Duodenal mucosa (tissue), 2 donors: Measurements from ENCODE around the gene TAF6L.

Experiments
- H3K27ac ChIP-seq: one replicate; pipeline ENCODE4 v1.7.0; 2013; ENCODE audit warnings: low read depth, low read length
- H3K27me3 ChIP-seq, 2 donors: one replicate each; pipeline ENCODE4 v1.7.0; 2013; ENCODE audit warnings: low read length in 2 of 2, control low read depth in 1 of 2; ENCODE audit not compliant: insufficient read depth in 2 of 2, control insufficient read depth in 1 of 2
- H3K36me3 ChIP-seq, 2 donors: one replicate each; pipeline ENCODE4 v1.7.0; 2013; ENCODE audit warnings: low read length in 2 of 2, control low read depth in 1 of 2; ENCODE audit not compliant: insufficient read depth in 2 of 2, control insufficient read depth in 1 of 2
- H3K4me1 ChIP-seq, 2 donors: one replicate each; pipeline ENCODE4 v1.7.0; 2013; ENCODE audit warnings: low read length in 2 of 2, control low read depth in 1 of 2; ENCODE audit not compliant: insufficient read depth in 2 of 2, control insufficient read depth in 1 of 2
- H3K4me3 ChIP-seq, 2 donors: one replicate each; pipeline ENCODE4 v1.7.0; 2013; ENCODE audit warnings: low read length in 2 of 2, low read depth in 1 of 2
- H3K9ac ChIP-seq, 2 donors: one replicate each; pipeline ENCODE4 v1.7.0; 2013; ENCODE audit warnings: low read length in 2 of 2, low read depth in 1 of 2
- H3K9me3 ChIP-seq, 2 donors: one replicate each; pipeline ENCODE4 v1.7.0; 2013; ENCODE audit warnings: low read length in 2 of 2, control low read depth in 1 of 2; ENCODE audit not compliant: control insufficient read depth in 1 of 2

Gene TAF6L

DNA sequence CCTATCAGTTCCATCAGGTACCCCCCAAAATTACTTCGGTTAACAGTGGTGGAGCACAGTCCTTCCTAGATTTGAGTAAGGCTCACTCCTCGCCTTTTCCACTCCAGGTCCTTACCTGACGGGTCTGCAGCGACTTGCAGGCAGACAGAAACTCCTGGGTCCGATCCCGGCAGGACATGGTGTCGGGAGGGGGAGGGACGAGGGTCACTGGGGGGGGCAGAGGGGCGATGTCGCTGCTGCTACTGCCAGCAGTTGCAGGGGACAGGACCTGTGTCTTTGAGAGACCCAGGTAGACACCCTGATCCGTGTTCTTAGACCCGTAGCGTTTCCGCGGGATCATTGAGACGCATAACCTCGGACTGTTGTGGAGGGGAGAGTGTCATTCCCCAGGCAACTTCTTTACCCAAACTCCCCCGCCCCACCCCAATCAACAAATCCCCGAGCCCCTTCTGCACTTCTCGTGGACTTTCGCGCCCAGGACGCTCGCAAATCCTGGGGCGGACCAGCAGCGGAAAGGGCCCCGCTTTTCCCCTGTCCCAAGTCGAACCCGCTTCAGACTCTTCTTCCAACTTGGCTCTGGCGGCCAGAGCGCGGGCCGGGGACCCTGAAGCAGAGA lies 59.8 kb downstream of the TAF6L start:
- peak overlapping the region; percentile 84 to 93 for H3K4me3 ChIP-seq
- H3K27me3 ChIP-seq, result no peaks in the 10 kb centered on the region
- peaks cover 18 to 43% of the 10 kb centered on the region in 2 donors for H3K36me3 ChIP-seq

DNA sequence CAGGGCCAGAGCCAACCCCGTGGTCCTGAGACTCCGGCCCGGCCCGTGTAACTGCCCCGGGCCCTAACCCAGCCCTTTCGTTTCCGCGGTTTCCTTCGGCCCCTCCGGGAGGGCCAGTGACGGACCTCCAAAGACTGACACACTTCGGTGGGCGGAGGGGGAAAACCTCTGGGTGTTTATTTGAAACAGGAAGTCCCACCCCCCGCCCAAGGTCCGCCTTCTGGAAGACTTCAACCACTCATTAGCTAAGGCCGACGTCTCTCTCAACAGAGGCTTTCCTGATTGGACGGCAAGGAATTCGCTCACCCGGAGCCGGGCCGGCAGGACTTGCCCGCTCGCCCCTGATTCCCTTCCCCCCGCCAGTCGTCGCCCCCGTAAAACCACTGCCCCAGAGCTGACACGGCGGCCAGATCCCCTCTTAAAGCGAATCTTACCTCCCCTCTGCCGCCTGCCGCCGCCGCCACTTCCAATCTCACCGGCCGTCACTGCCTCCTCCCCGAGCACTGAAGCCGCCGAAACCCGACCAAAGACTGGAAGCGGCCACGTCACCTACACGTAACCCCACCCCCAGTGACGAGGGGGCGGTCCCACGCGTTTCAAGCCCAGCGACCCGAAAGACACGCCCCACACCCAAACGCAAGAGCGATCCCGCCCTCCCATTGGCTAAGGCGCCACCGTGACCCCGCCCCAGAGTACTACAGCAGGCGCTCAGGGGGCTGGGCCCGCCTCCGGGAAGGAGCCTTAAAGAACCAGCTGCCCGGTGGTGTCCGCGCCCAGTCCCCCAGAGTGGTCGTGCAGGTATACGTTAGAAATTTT lies 60.5 kb downstream of the TAF6L start, which contains the start of gene STX5:
Gene STX5 (minus strand): TSS at position 532 of the 816 bp plus-strand sequence. CDS start 808 bp downstream, outside the sequence.
- H3K4me3 ChIP-seq, result peak within 1 kb of the TSS; percentile 84 to 93
- H3K9ac ChIP-seq, result peak within 1 kb of the TSS; percentile 89 to 94
- H3K27ac ChIP-seq, result peak within 1 kb of the TSS; percentile 97
- H3K9me3 ChIP-seq, result no peaks in the 10 kb centered on the region
- peaks cover 15 to 34% of the 10 kb centered on the region in 2 donors for H3K4me1 ChIP-seq
- H3K36me3 ChIP-seq, result peaks cover 18 to 46% of the 10 kb centered on the region in 2 donors
- H3K27me3 ChIP-seq, result no peaks in the 10 kb centered on the region

More for the DNA sequence above, 59.8 kb downstream of the TAF6L start:
- Histone ChIP-seq H3K27ac (peak overlapping the region; percentile 97), H3K4me1 (peaks cover 15 to 34% of the 10 kb centered on the region in 2 donors), H3K9ac (peak overlapping the region; percentile 59 to 94), H3K9me3 (no peaks in the 10 kb centered on the region)

DNA sequence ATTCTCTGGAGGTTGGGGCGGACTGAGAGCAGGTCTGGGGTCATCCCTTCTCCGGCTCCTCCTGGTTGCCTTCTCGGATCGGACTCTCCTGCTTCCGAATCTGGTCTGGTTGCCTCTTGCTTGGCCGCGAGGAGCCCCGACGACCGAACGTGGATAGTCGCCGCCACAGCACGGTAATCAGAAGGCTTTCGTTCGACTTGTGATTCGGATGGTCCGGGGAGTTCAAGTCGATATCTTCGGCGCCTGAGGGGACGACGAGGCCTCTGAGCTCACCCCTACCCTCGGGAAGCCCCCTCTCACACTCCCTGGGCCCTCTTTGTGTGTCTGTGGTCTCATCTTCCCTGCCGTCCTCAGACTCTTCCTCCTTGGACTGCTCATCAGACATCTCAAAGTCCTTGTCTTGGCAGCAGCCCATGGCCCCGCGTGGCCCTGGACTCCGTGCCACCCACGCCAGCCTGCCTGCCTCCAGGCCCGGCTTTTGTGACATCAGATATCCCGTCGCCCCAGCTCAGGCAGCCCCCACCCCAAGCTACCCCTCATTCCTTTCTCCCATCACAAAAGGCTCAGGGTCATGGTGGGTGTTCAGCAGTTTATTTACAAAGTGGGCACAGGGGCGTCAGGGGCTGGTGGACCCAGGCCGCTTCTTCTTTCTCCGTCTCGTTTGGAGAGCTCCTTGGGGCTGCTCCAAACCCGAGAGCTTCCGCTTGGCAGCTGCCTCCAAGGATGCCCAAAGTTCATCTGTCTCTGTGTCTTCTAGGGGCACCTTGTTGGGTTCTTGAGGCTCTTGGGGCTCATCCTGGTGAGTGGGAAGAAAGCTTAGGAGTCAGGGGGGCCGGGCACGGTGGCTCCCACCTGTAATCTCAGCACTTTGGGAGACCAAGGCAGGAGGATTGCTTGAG lies 61.4 kb downstream of the TAF6L start, which contains the start of gene TEX54:
Gene TEX54 (minus strand): TSS at position 506 of the 899 bp plus-strand sequence.
- Histone ChIP-seq H3K4me3 (peak within 1 kb of the TSS; percentile 84 to 93), H3K4me1 (peaks cover 15 to 34% of the 10 kb centered on the region in 2 donors), H3K36me3 (peaks cover 9 to 43% of the 10 kb centered on the region in 2 donors), H3K9me3 (no peaks in the 10 kb centered on the region), H3K27ac (peak within 1 kb of the TSS; percentile 97), H3K9ac (peak within 1 kb of the TSS; percentile 89 to 94), H3K27me3 (no peaks in the 10 kb centered on the region)

DNA sequence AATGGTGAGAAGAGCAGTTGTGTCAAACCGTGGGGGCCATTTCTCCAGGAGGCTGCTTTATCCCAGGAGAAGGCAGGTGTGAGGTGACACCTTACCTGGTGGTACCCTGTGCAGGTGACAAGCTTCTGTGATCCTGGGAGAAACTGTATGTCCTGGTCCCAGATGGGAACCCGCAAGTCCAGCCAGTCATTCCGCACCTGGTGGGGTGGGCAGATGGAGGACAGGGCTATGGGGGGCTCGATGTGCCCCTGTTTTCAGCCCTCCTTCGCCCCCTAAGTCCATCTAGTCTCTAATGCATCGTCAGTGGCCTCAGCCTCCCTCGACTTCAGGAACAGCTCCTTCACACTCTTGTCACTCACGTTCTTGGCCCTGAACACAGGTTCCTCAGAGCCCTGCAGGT lies 64.1 kb downstream of the TAF6L start:
- Histone ChIP-seq H3K27ac (no peak overlapping the region), H3K9ac (no peak overlapping the region), H3K4me1 (peaks cover 17 to 37% of the 10 kb centered on the region in 2 donors)

More for the DNA sequence above, 64.1 kb downstream of the TAF6L start:
- no peak overlapping the region for H3K4me3 ChIP-seq
- peaks cover 6 to 37% of the 10 kb centered on the region in 2 donors for H3K36me3 ChIP-seq
- no peaks in the 10 kb centered on the region for H3K27me3 ChIP-seq
- no peaks in the 10 kb centered on the region for H3K9me3 ChIP-seq
